ENCODE results near the gene GRM3. TPM values are rescaled to one million over a fixed set of nuclear protein-coding genes. Genes with fewer than 3 reads are reported as not detected.

GRM3 gene
- total RNA-seq, 1 donor from 2014 or later: not detected

- no peaks in the 10 kb centered on the region for H3K27me3 Mint-ChIP-seq (ENCODE audit: insufficient read depth)
- H3K4me1 Mint-ChIP-seq (ENCODE audit: low read depth): no peaks in the 10 kb centered on the region
- H3K36me3 Mint-ChIP-seq (ENCODE audit: low read depth): no peaks in the 10 kb centered on the region
- no peak overlapping the region for H3K4me3 Mint-ChIP-seq
- H3K9me3 Mint-ChIP-seq: no peaks in the 10 kb centered on the region
- no peak for DNase-seq (ENCODE audit: low spot score)
- intact Hi-C loops (cut with micrococcal nuclease): loop anchor here (5.0 kb wide), 1 partner anchor 1013 kb away; no protein-coding TSS in a partner anchor
- H3K27ac Mint-ChIP-seq: no peak overlapping the region
These were observed 261.5 kb downstream of the GRM3 start for GRCh38 chr7:86904949-86905834.

GRCh38 chr7:86908948-86909347, 265.2 kb downstream of the GRM3 start:
- H3K9me3 Mint-ChIP-seq: no peaks in the 10 kb centered on the region
- H3K27ac Mint-ChIP-seq: no peak overlapping the region
- H3K36me3 Mint-ChIP-seq (ENCODE audit: low read depth): no peaks in the 10 kb centered on the region
- no peak for DNase-seq (ENCODE audit: low spot score)
- no peak overlapping the region for H3K4me3 Mint-ChIP-seq
- no peaks in the 10 kb centered on the region for H3K27me3 Mint-ChIP-seq (ENCODE audit: insufficient read depth)
- H3K4me1 Mint-ChIP-seq (ENCODE audit: low read depth): no peaks in the 10 kb centered on the region
- intact Hi-C loops (cut with micrococcal nuclease): loop anchor here (5.0 kb wide), 1 partner anchor 1017 kb away; no protein-coding TSS in a partner anchor

- intact Hi-C loops (cut with micrococcal nuclease): no loop called here
- Mint-ChIP-seq H3K36me3 (ENCODE audit: low read depth) (no peaks in the 10 kb centered on the region), H3K27ac (no peak overlapping the region), H3K9me3 (no peaks in the 10 kb centered on the region), H3K4me3 (no peak overlapping the region), H3K27me3 (ENCODE audit: insufficient read depth) (no peaks in the 10 kb centered on the region), H3K4me1 (ENCODE audit: low read depth) (no peaks in the 10 kb centered on the region)
- DNase-seq (ENCODE audit: low spot score): no peak
These were observed 267.9 kb downstream of the GRM3 start for GRCh38 chr7:86911659-86912058.

- Mint-ChIP-seq H3K4me3 (no peak overlapping the region), H3K27me3 (ENCODE audit: insufficient read depth) (no peaks in the 10 kb centered on the region), H3K4me1 (ENCODE audit: low read depth) (no peaks in the 10 kb centered on the region), H3K9me3 (no peaks in the 10 kb centered on the region), H3K27ac (no peak overlapping the region), H3K36me3 (ENCODE audit: low read depth) (no peaks in the 10 kb centered on the region)
- intact Hi-C loops (cut with micrococcal nuclease): no loop called here
- no peak for DNase-seq (ENCODE audit: low spot score)
These were observed 270.0 kb downstream of the GRM3 start for GRCh38 chr7:86913709-86914108.
